Suprapubic skin (tissue), 4 donors: ENCODE results near the gene BRD8. TPM values are rescaled to one million over a fixed set of nuclear protein-coding genes. Genes with fewer than 3 reads are reported as not detected.

ENCODE experiments used
- DNase-seq, 2 donors: peaks; one replicate each; pipeline ENCODE4 v3.0.0-alpha.2; 2019; ENCODE audit warnings: low spot score in 2 of 2
- H3K27ac ChIP-seq: fragments of 200-600 bp; sonication (generic); one replicate; pipeline ENCODE4 v1.5.1; 2019
- H3K27me3 ChIP-seq: fragments of 200-600 bp; sonication (generic); one replicate; pipeline ENCODE4 v1.5.1; 2019
- H3K36me3 ChIP-seq: fragments of 200-600 bp; sonication (generic); one replicate; pipeline ENCODE4 v1.5.1; 2019
- H3K4me1 ChIP-seq: fragments of 200-600 bp; sonication (generic); one replicate; pipeline ENCODE4 v1.5.1; 2019
- H3K4me3 ChIP-seq: fragments of 200-600 bp; sonication (generic); one replicate; pipeline ENCODE4 v1.5.1; 2019; ENCODE audit warnings: mild to moderate bottlenecking
- H3K9me3 ChIP-seq: fragments of 200-600 bp; sonication (generic); one replicate; pipeline ENCODE4 v1.5.1; 2019
- EP300 ChIP-seq: sonication (generic); formaldehyde crosslinking; IDR thresholded peaks from one replicate; pipeline ENCODE4 v1.6.1; 2017; ENCODE audit warnings: antibody characterized with exemption
- POLR2A ChIP-seq, 2 donors: fragments of 450-650 bp; IDR thresholded peaks; one replicate each; pipeline ENCODE4 v1.6.1; 2017; ENCODE audit warnings: antibody characterized with exemption in 2 of 2, mild to moderate bottlenecking in 2 of 2, moderate library complexity in 2 of 2
- POLR2AphosphoS5 ChIP-seq, 3 donors: sonication (generic); formaldehyde crosslinking; IDR thresholded peaks; one replicate each; pipeline ENCODE4 v1.6.1; 2017; ENCODE audit warnings: antibody characterized with exemption in 3 of 3
- WGBS: methylation state at CpG from one replicate; pipeline ENCODE4 v1.1.5; 2018; 5-methylcytosine and 5-hydroxymethylcytosine counted together
- total RNA-seq, 4 donors: library from RNA; depleted of rRNA; stranded (reverse); fragments of >200 nt; gene quantifications; one replicate each; pipeline ENCODE4 v1.1.0, GENCODE V29; 2016
- TF ChIP-seq, protein P1 (sequence below), 2 donors: fragments of 200-600 bp in 1 of 2; fragments of 450-650 bp in 1 of 2; sonication (generic) in 1 of 2; IDR thresholded peaks; one replicate each; pipeline ENCODE4 v1.5.1; 2016 to 2019; ENCODE audit warnings: antibody characterized with exemption in 2 of 2, mild to moderate bottlenecking in 1 of 2, moderate library complexity in 1 of 2

The BRD8 gene
- total RNA-seq, 4 donors from 2014 or later, result 27.4 to 53.8 (median 36.7) TPM

DNA sequence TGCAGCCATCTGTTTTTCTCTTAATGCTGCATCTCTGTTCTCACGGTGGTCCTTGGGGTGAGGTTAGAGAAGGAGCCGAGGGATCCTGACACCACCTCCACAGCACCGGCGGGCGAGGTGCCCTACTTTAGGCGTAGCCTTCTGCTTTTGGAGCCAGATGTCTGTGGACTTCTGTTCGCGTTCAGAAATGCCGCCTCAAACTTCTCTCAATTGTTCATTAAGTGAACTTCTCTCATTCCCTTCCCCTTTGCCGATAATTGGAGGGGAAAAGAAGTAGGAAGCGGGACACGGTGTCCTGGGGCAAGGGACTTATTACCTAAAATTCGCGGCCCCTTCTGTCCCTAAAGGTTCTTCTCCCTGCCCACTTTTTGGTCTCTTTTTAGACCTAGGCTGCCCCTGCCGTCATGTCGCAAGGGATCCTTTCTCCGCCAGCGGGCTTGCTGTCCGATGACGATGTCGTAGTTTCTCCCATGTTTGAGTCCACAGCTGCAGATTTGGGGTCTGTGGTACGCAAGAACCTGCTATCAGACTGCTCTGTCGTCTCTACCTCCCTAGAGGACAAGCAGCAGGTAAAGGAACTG, 937 bp upstream of the BRD8 start:
- 3% methylated on average over 22 of the region's 23 CpGs for WGBS
- peaks cover 20% of the 10 kb centered on the region for H3K4me1 ChIP-seq
- DNase-seq, result no peak
- H3K27me3 ChIP-seq, result no peaks in the 10 kb centered on the region
- peak overlapping the region; percentile 84 for H3K4me3 ChIP-seq
- H3K36me3 ChIP-seq, result peaks cover 21% of the 10 kb centered on the region
- no peak for TF ChIP-seq POLR2AphosphoS5 (IDR thresholded peaks at IDR 0.05)
- no peak for TF ChIP-seq EP300
- TF ChIP-seq POLR2A (IDR thresholded peaks at IDR 0.05), result no peak
- TF ChIP-seq, protein P1, sequence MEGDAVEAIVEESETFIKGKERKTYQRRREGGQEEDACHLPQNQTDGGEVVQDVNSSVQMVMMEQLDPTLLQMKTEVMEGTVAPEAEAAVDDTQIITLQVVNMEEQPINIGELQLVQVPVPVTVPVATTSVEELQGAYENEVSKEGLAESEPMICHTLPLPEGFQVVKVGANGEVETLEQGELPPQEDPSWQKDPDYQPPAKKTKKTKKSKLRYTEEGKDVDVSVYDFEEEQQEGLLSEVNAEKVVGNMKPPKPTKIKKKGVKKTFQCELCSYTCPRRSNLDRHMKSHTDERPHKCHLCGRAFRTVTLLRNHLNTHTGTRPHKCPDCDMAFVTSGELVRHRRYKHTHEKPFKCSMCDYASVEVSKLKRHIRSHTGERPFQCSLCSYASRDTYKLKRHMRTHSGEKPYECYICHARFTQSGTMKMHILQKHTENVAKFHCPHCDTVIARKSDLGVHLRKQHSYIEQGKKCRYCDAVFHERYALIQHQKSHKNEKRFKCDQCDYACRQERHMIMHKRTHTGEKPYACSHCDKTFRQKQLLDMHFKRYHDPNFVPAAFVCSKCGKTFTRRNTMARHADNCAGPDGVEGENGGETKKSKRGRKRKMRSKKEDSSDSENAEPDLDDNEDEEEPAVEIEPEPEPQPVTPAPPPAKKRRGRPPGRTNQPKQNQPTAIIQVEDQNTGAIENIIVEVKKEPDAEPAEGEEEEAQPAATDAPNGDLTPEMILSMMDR (IDR thresholded peaks at IDR 0.05), result no peak
- no peaks in the 10 kb centered on the region for H3K9me3 ChIP-seq
- H3K27ac ChIP-seq, result no peak overlapping the region

DNA sequence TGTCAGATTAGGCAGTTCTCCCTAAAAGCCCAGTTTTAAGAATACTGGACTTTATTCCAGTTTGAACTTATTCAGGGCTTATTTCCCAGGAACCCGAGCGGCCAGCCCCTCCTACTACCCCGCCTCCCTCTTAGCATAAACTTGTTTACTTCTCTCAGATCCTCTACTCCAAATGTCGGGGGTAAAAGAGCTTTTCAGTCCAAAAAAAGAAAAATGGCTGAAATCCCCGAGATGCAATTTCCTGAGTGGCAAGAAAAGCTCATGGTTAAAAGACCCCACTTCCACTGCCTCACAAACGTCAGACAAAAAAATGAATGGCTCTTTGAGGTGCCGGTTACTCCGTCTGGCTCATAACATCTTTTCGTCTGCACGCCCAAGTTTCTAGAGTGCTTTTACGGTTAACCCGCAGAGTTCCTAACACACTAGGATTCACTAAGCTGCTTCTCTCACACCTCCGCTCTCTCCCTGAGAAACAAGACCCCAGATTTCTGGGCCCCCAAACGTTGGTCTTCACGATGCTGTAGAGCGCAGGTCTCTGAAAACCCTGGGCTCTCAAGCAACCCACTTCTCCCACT, 402 bp downstream of the BRD8 start:
- Histone ChIP-seq H3K9me3 (no peaks in the 10 kb centered on the region), H3K27me3 (no peaks in the 10 kb centered on the region), H3K4me3 (peak overlapping the region; percentile 84), H3K4me1 (peaks cover 20% of the 10 kb centered on the region), H3K36me3 (peaks cover 23% of the 10 kb centered on the region), H3K27ac (peak overlapping the region; percentile 86)
- under 1% methylated on average over 16 of the region's 16 CpGs for WGBS
- DNase-seq, result no peak
- TF ChIP-seq POLR2A (IDR thresholded peaks at IDR 0.05) (no peak), POLR2AphosphoS5 (IDR thresholded peaks at IDR 0.05) (no peak), EP300 (no peak)
- TF ChIP-seq, protein P1 (IDR thresholded peaks at IDR 0.05), result no peak

DNA sequence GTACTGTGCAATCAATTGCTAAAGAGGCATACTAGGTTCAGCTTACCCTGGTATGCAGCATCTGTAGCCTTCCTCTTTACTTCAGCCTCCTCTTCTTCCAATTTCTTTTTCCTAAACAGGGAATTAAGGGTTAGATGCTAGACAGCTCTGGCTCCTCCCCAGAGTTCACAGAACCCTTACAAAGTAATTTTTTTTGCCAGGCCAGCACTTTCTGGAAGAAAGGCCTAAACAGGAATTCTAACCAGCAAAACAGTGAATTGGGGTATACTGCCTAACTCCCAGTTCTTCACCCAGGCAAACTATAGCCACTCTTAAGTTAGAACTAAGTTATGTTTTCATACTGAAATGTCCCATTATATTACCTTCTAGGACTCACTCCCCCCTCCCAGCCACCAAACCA, 8.1 kb downstream of the BRD8 start:
- no peak overlapping the region for H3K4me3 ChIP-seq
- TF ChIP-seq POLR2A (IDR thresholded peaks at IDR 0.05), result no peak
- TF ChIP-seq, protein P1 (IDR thresholded peaks at IDR 0.05), result no peak
- no peak for TF ChIP-seq EP300
- TF ChIP-seq POLR2AphosphoS5 (IDR thresholded peaks at IDR 0.05), result no peak
- H3K36me3 ChIP-seq, result peaks cover 97% of the 10 kb centered on the region
- H3K9me3 ChIP-seq, result no peaks in the 10 kb centered on the region
- no peak for DNase-seq
- no peaks in the 10 kb centered on the region for H3K4me1 ChIP-seq
- no peaks in the 10 kb centered on the region for H3K27me3 ChIP-seq
- H3K27ac ChIP-seq, result no peak overlapping the region

DNA sequence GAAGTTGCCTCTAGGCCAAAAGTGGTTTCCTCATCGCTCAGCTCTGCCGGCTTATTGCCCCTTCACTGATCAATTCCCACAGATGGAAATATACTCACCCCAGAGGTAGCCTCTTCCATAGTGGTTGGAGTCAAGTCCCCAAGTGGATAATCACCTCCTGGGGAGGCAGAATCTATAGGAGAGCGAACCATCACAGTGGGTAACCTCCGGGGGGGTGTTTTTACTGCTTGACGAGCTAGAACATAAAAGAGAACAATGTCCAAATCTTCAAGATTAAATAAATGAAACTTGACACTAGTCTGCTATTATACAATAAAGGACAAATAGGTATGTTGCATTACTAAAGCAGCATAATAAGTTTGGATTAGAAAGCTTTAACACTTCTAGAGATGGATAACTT, 9.3 kb downstream of the BRD8 start:
- no peak for DNase-seq
- TF ChIP-seq, protein P1 (IDR thresholded peaks at IDR 0.05), result no peak
- TF ChIP-seq EP300, result no peak
- TF ChIP-seq POLR2AphosphoS5 (IDR thresholded peaks at IDR 0.05), result no peak
- TF ChIP-seq POLR2A (IDR thresholded peaks at IDR 0.05), result no peak
- Histone ChIP-seq H3K4me1 (no peaks in the 10 kb centered on the region), H3K27ac (no peak overlapping the region), H3K36me3 (peaks cover 97% of the 10 kb centered on the region), H3K9me3 (no peaks in the 10 kb centered on the region), H3K4me3 (no peak overlapping the region), H3K27me3 (no peaks in the 10 kb centered on the region)
- 92% methylated on average over 5 of the region's 5 CpGs for whole genome bisulfite sequencing

DNA sequence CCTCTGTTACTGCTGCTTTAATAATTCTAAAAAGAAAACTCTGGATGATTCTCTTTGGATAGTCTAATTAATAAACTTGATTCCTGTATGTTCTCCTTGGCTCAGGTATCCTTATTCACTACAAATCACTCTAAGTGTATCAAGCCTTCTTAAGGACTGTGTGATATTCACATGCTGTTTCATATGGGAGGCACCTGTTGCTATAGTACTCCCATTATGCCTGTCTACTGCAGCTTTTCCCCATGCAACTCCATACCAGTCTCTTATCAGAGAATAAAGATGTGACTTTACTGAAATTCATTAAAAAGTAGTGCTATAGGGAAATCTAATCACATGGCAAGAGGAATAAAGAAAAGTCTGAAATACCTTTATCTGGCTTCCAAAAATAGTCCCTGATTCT, 14.7 kb downstream of the BRD8 start:
- Histone ChIP-seq H3K27ac (no peak overlapping the region), H3K4me1 (no peaks in the 10 kb centered on the region), H3K4me3 (no peak overlapping the region), H3K9me3 (no peaks in the 10 kb centered on the region), H3K27me3 (no peaks in the 10 kb centered on the region), H3K36me3 (peaks cover 100% of the 10 kb centered on the region)
- no peak for TF ChIP-seq POLR2AphosphoS5 (IDR thresholded peaks at IDR 0.05)
- no peak for TF ChIP-seq EP300
- TF ChIP-seq, protein P1 (IDR thresholded peaks at IDR 0.05), result no peak
- TF ChIP-seq POLR2A (IDR thresholded peaks at IDR 0.05), result no peak
- DNase-seq, result no peak
